HG03064 (cell line): ENCODE data around the gene C1orf174.

Experiments
- ATAC-seq: cut with Tn5 transposase; IDR thresholded peaks from one replicate; pipeline ENCODE4 v1.9.1; 2021; ENCODE audit warnings: low read depth; ENCODE audit not compliant: unreplicated experiment

The C1orf174 gene

GRCh38 chr1:3879099-3879498 is 21.0 kb downstream of the C1orf174 start:
- ATAC-seq: no peak

- no peak for ATAC-seq
Observed at GRCh38 chr1:3876716-3877115, 23.4 kb downstream of the C1orf174 start.

GRCh38 chr1:3874736-3875135 is 25.3 kb downstream of the C1orf174 start:
- no peak for ATAC-seq

- no peak for ATAC-seq
Observed at GRCh38 chr1:3872546-3872945, 27.5 kb downstream of the C1orf174 start.

GRCh38 chr1:3871451-3871805 is 28.6 kb downstream of the C1orf174 start:
- ATAC-seq: no peak

- ATAC-seq: no peak
Observed at GRCh38 chr1:3869751-3870301, 30.2 kb downstream of the C1orf174 start.

GRCh38 chr1:3868464-3869006 is 31.5 kb downstream of the C1orf174 start:
- no peak for ATAC-seq

- ATAC-seq: no peak
Observed at GRCh38 chr1:3865606-3866160, 34.4 kb downstream of the C1orf174 start.

GRCh38 chr1:3864884-3865283 is 35.2 kb downstream of the C1orf174 start:
- no peak for ATAC-seq

GRCh38 chr1:3863231-3863935 is 36.7 kb downstream of the C1orf174 start:
- ATAC-seq: no peak

GRCh38 chr1:3858231-3858981 is 41.7 kb downstream of the C1orf174 start:
- ATAC-seq: no peak

GRCh38 chr1:3857791-3858129 is 42.3 kb downstream of the C1orf174 start:
- no peak for ATAC-seq

- ATAC-seq: peak; percentile 95
Observed at GRCh38 chr1:3856923-3857790, 42.9 kb downstream of the C1orf174 start, which contains the start of the genes CEP104 and DFFB. CEP104 (minus strand) TSS chr1:3857211; CDS start chr1:3852407, 4,804 bp downstream. DFFB (plus strand) TSS chr1:3857476; CDS start chr1:3857604, 128 bp downstream.

- ATAC-seq: no peak
Observed at GRCh38 chr1:3852711-3853485, 47.2 kb downstream of the C1orf174 start.

- ATAC-seq: no peak
Observed at GRCh38 chr1:3852091-3852490, 48.0 kb downstream of the C1orf174 start.

- no peak for ATAC-seq
Observed at GRCh38 chr1:3851292-3851691, 48.8 kb downstream of the C1orf174 start.

- ATAC-seq: no peak
Observed at GRCh38 chr1:3850857-3851256, 49.2 kb downstream of the C1orf174 start.

GRCh38 chr1:3847081-3847480 is 53.0 kb downstream of the C1orf174 start:
- no peak for ATAC-seq

GRCh38 chr1:3846541-3846940 is 53.5 kb downstream of the C1orf174 start:
- no peak for ATAC-seq
